ENCODE results near the gene SSBP3.

The SSBP3 gene

DNA sequence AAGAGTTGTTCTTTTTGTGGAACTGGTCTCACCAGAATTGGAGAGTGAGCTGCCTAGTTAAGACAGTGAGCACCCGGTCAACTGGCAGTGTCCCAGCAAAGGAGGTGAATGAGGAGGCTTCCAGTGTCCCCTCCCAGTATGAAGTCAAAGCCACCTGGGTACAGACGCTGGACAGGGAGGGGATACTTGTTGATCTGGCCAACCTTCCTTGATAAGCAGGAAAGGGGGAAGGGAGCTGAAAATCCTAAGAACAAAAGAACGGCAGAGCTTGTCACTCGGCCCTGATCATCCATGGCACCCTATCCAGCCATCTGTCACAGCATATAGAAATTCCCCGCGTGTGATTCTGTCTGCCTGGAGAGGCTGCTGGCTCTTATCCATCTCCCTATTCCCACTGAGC, 91.5 kb downstream of the SSBP3 start:
- DNase-seq (ENCODE audit: insufficient read length, low spot score) (no peak), FAIRE-seq (no peak)
- TF ChIP-seq POLR2AphosphoS5 (IDR thresholded peaks at IDR 0.05; ENCODE audit: low read depth, low read length) = no peak
- TF ChIP-seq POU2F2 (IDR thresholded peaks at IDR 0.05; ENCODE audit: low read depth, low read length) = no peak
- no peak for TF ChIP-seq PAX5 (IDR thresholded peaks at IDR 0.05; ENCODE audit: insufficient read depth, low read length, severe bottlenecking)
- no peak for TF ChIP-seq TAF1 (IDR thresholded peaks at IDR 0.05; ENCODE audit: low read depth, low read length)
- TF ChIP-seq POLR2A (IDR thresholded peaks at IDR 0.05; ENCODE audit: low read depth, low read length) = no peak
- no peak for TF ChIP-seq SPI1 (IDR thresholded peaks at IDR 0.05; ENCODE audit: low read depth, low read length)

DNA sequence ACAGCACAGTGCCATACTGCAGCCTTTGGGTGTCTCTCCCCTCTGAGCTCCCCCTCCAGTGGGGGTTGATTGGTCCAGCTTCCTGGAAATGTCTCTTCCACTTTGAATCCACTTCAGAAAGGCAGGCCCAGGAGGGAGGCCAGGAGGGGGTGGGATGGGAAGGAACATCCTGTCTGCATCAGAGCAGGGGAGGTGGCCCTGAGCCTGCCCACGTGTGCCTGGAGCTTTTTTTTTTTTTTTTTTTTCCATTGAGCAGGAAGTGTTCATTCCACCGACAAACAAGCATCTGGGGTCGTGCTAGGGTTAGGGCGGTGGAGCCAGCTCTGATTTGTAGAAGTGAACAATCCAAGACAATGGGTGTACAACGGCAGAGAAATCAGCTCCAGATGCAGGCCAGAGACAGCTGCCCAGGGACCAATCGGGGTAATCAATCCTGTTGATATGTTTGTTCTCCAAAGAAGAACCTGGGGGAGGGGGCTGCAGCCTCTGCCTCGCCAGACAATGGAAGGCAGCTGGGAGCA, 93.3 kb downstream of the SSBP3 start:
- DNase-seq (ENCODE audit: insufficient read length, low spot score) = no peak
- TF ChIP-seq POLR2AphosphoS5 (IDR thresholded peaks at IDR 0.05; ENCODE audit: low read depth, low read length) (no peak), PAX5 (IDR thresholded peaks at IDR 0.05; ENCODE audit: insufficient read depth, low read length, severe bottlenecking) (no peak), SPI1 (IDR thresholded peaks at IDR 0.05; ENCODE audit: low read depth, low read length) (no peak), POU2F2 (IDR thresholded peaks at IDR 0.05; ENCODE audit: low read depth, low read length) (no peak), TAF1 (IDR thresholded peaks at IDR 0.05; ENCODE audit: low read depth, low read length) (no peak), POLR2A (IDR thresholded peaks at IDR 0.05; ENCODE audit: low read depth, low read length) (no peak)
- FAIRE-seq = no peak

DNA sequence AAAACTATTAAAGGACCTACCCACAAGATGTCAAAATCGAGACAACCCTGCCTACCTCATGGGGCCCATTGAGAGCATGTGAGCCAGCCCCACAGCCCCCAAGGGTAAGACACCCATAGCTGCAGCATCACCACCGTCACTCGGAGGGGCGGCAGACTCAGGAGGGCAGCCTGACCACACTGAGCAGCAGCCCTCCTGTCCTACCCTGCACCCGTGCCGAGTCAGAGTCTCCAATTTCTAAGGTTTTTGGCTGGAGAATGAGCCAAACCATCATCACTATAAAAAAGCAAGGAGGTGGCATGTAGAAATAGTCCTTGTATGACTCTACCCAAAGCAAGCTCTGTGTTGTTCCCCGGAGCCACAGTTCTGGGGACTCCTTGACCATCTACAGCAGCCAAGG, 94.7 kb downstream of the SSBP3 start:
- no peak for DNase-seq (ENCODE audit: insufficient read length, low spot score)
- TF ChIP-seq POLR2AphosphoS5 (IDR thresholded peaks at IDR 0.05; ENCODE audit: low read depth, low read length) (no peak), POLR2A (IDR thresholded peaks at IDR 0.05; ENCODE audit: low read depth, low read length) (no peak), POU2F2 (IDR thresholded peaks at IDR 0.05; ENCODE audit: low read depth, low read length) (no peak), PAX5 (IDR thresholded peaks at IDR 0.05; ENCODE audit: insufficient read depth, low read length, severe bottlenecking) (no peak)
- FAIRE-seq = no peak

DNA sequence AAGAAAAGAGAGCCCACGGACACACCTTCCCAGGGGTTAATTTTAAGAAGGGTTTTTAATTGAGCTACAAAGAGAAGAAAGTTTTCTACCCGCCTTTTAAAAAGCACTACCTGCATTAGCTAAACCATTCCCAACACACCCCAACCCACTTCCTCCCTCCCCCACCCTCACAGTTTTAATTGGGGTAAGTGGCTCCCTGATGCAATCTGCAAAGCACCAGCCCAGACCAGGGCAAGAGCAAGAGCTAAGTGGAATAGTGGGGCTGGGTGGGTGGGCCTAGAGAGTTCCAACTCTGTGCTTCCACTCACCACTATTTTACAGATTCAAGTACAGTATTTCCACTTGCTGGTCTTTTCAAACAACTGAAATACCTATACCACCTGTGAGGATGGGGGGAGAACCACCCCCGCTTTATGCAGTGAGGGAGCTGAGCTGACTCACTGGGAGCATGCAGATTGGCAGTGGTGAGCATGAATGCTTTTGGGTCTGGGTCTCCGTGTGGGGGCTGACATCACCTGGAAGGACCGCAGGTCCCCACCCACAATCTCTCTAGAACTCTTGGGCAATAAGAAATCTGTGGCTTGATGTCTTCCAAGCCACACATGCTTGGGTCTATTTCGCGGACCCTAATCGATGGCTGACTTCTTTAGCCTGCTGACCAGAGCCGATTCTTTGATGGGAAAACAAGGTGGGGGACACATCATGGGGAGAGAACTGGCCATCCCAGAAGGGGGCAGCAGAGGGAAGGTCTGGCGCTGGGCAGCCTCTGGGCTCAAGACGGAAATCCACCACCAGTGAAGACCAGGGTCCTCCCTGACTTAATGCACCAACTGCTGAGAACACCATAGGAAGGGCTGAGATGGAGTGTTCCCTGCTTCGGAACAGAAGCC, 95.5 kb downstream of the SSBP3 start:
- FAIRE-seq = no peak
- TF ChIP-seq POLR2A (IDR thresholded peaks at IDR 0.05; ENCODE audit: low read depth, low read length) = no peak
- DNase-seq (ENCODE audit: insufficient read length, low spot score) = no peak

DNA sequence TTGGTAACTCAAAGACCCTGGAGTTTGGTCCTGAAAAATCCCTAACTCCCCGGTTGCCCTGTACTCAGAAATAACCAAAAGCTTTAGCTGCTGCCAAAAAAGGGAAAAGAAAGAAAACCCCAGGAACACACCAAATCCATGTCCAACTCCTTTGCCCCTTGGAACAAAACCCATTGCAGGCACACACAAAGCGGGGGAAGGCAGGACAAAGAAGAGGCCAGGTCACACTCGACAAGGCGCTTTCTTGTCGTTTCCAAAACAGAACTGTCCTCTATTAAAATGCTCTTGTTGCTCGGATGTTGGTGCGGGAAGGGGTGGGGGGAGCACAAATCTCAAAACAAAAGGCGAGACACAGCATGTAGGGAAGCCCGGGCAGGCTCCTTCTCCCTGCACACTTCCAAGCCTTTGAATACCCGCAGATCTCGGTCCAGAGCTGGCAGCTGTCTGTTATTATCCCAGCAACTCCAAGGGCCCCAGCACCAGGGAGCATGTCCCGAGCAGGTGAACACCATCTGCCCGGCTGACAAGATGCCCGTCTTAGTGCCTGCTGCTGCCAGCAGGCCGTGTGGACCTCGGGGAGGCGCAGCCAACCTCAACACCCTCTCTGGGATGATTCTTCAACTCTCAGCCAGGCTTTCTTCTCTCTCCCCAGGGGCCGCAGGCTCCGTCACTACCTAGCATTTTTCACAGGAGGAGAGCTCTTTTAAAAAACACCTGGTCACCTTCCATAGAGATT, 96.4 kb downstream of the SSBP3 start:
- FAIRE-seq (no peak), DNase-seq (ENCODE audit: insufficient read length, low spot score) (no peak)
- TF ChIP-seq POU2F2 (IDR thresholded peaks at IDR 0.05; ENCODE audit: low read depth, low read length) (no peak), PAX5 (IDR thresholded peaks at IDR 0.05; ENCODE audit: insufficient read depth, low read length, severe bottlenecking) (no peak), SPI1 (IDR thresholded peaks at IDR 0.05; ENCODE audit: low read depth, low read length) (no peak), POLR2AphosphoS5 (IDR thresholded peaks at IDR 0.05; ENCODE audit: low read depth, low read length) (no peak), POLR2A (IDR thresholded peaks at IDR 0.05; ENCODE audit: low read depth, low read length) (no peak), TAF1 (IDR thresholded peaks at IDR 0.05; ENCODE audit: low read depth, low read length) (no peak)

DNA sequence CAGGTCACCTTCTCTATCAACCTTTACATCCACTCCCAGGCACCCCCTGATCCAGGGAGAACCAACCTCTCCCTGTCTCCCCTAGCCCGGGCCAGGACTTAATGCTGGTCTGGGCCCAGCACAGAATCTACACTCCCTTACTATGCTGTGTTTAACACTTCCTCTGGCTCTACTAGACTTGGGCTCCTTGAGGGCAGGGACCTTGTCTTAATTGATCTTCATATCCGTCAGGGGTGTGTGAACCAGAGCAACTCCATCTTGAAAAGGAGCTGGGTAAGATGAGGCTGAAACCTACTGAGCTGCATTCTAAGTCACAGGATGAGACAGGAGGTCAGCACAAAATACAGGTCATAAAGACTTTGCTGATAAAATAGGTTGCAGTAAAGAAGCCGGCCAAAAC, 98.9 kb downstream of the SSBP3 start:
- DNase-seq (ENCODE audit: insufficient read length, low spot score) (no peak), FAIRE-seq (no peak)
- TF ChIP-seq PAX5 (IDR thresholded peaks at IDR 0.05; ENCODE audit: insufficient read depth, low read length, severe bottlenecking) (no peak), POLR2A (IDR thresholded peaks at IDR 0.05; ENCODE audit: low read depth, low read length) (no peak), TAF1 (IDR thresholded peaks at IDR 0.05; ENCODE audit: low read depth, low read length) (no peak), SPI1 (IDR thresholded peaks at IDR 0.05; ENCODE audit: low read depth, low read length) (no peak), POLR2AphosphoS5 (IDR thresholded peaks at IDR 0.05; ENCODE audit: low read depth, low read length) (no peak), POU2F2 (IDR thresholded peaks at IDR 0.05; ENCODE audit: low read depth, low read length) (no peak)

DNA sequence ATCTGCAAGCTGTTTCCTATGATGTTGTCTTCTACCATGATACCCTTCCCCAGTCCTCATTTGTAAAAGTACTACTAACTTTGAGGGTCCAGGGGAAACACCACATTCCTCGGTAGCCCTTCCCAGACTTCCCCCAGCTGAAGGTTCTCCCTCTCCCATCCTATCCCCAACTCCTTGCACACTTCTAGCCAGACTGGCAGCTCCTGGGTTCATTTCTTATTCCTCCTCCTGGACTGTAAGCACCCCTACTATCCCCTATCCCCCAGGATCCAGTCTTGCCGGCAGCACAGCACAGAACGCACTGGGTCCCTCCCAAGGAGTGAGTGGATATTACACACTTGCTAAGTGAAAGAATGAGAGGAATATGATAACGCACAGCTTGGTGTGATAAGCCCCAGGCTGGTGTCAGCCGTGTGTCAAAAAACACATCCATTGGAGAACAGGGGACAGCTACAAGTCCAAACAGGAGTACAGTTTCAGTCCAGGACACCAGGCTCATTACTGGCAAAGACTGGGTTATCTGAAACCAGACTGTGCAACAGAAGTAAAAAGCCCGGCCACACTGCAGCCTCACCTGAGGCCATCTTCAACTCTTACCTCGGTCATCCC, 100.2 kb downstream of the SSBP3 start:
- FAIRE-seq = no peak
- no peak for TF ChIP-seq POU2F2 (IDR thresholded peaks at IDR 0.05; ENCODE audit: low read depth, low read length)
- TF ChIP-seq TAF1 (IDR thresholded peaks at IDR 0.05; ENCODE audit: low read depth, low read length) = no peak
- TF ChIP-seq POLR2A (IDR thresholded peaks at IDR 0.05; ENCODE audit: low read depth, low read length) = no peak
- TF ChIP-seq SPI1 (IDR thresholded peaks at IDR 0.05; ENCODE audit: low read depth, low read length) = no peak
- TF ChIP-seq POLR2AphosphoS5 (IDR thresholded peaks at IDR 0.05; ENCODE audit: low read depth, low read length) = no peak
- TF ChIP-seq PAX5 (IDR thresholded peaks at IDR 0.05; ENCODE audit: insufficient read depth, low read length, severe bottlenecking) = no peak
- DNase-seq (ENCODE audit: insufficient read length, low spot score) = no peak

DNA sequence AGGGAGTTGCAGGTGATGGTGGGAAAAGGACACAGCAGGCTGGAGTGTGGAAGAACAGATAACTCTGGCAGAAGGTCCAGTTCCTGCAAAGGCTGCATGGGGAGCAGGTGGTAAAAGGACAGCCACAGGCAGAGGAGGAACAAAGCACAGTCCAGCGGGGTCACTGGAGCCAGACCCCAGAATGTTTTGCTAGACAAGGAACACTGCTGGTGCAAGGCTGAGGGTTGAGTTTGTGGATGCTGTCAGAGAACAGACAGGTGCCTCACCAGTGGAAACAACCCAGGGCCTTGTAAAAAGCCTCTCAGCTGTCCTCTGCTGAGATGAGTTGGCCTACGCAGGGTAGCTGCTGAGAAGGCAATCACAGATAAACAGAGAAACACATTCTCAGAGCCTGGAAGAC, 101.7 kb downstream of the SSBP3 start:
- DNase-seq (ENCODE audit: insufficient read length, low spot score) = no peak
- FAIRE-seq = no peak
- no peak for TF ChIP-seq POLR2AphosphoS5 (IDR thresholded peaks at IDR 0.05; ENCODE audit: low read depth, low read length)
- no peak for TF ChIP-seq POU2F2 (IDR thresholded peaks at IDR 0.05; ENCODE audit: low read depth, low read length)
- TF ChIP-seq TAF1 (IDR thresholded peaks at IDR 0.05; ENCODE audit: low read depth, low read length) = no peak
- TF ChIP-seq POLR2A (IDR thresholded peaks at IDR 0.05; ENCODE audit: low read depth, low read length) = no peak
- no peak for TF ChIP-seq SPI1 (IDR thresholded peaks at IDR 0.05; ENCODE audit: low read depth, low read length)
- TF ChIP-seq PAX5 (IDR thresholded peaks at IDR 0.05; ENCODE audit: insufficient read depth, low read length, severe bottlenecking) = no peak
